Measurements from ENCODE around the gene SARDH.

The SARDH gene

DNA sequence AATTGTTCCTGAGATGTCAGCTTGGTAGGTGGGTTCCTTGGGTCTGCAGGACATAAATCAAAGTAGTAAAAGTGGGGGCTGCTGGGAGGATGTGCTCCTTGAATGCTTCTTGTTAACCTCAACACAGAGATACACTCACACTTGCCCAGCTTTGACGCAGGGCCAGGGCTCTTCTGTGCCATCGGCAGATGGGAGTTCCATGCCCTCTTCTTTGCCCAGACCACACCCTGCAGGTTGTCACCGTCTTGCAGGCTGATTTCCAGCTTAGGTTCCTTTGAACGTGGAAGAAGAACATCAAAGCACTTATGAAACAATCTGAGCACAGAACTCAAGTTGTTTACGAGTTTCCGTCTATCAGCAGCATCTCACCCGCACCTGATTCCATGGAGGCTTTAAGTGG is 91.0 kb downstream of the SARDH start:
- DNase-seq (ENCODE audit: low read depth) = no peak

DNA sequence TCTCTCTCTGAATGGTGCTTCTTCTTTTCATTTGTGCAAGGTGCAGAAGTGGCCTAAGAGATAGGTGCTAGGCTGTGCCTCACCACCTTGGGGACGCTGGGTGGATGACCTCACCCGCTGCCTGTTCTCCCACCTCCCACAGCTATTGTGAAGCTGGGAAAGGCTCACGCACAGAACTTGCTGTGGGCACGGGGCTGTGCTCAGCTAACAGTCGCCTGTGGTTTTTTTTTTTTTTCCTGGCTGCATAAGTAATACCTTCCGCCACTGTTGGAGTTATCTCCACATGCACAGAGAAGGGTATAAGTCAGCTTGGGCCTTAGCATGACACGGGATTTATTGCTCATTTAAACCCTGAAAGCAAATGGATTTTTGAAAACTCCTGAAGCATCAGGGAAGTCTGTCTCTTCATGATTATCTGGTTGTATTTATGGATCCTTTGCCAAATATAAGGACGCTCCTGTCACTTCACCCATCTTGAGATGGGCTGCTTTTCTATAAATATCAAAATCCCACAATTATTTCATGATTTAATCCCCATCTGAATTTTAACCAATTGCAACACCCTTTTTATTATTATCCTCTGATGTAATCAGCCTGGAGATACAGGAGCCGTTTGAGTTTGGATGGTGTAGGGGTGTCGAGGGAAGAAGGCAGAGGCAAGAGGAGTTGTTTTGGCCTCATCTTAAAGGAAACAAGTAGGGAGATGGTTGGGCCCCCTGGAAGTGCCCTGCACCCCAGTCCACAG is 93.0 kb downstream of the SARDH start:
- DNase-seq (ENCODE audit: low read depth) = peak; percentile 39

DNA sequence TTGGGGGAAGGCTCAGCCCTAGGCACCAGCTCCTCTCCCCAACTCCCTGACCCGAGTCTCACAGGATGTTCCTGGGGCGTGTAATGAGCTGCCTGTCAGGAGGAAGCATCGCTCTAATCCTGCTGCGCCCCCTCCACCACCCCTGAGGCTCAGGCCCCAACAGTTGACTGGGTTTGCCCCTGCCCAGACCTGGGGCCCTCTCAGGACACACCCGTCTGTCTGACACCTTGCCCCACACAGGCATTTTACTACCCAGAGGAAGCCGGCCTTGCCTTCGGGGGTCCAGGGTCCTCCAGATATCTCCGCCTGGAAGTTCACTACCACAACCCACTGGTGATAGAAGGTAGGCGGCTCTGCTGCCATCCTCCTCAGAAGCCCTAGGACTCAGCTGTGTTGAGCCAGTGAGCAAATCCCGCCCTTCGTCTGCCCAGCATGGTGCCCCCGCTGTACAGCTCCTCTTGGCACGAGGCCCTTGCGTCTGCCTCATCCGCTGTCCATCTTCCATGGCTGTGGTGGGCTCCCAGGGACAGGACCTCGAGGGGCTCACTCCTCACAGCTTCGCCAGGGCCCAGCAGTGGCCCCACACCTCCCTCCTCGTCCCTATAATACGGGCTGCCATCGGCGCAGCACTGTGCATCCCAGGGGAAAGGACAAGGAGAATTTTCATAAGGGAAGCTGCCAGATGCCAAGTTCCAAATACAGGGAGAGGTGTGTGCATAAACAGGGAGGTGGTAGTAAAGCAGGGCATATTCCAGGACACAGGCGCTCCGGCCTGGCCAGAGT is 94.0 kb downstream of the SARDH start:
- no peak for DNase-seq (ENCODE audit: low read depth)

DNA sequence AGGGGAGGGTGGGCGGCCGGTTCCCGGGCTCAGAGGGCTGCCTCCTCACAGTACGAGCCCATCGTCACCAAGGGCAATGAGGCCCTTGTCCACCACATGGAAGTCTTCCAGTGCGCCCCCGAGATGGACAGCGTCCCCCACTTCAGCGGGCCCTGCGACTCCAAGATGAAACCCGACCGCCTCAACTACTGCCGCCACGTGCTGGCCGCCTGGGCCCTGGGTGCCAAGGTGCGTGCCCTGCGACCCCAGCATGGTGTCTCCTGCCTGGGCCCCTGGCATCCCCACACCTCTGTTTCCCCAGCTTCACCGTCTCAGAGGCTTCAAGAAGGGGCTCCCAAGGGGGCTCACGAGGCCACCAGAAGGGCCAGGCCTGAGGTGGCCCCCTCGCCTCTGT is 94.8 kb downstream of the SARDH start:
- DNase-seq (ENCODE audit: low read depth) = no peak

DNA sequence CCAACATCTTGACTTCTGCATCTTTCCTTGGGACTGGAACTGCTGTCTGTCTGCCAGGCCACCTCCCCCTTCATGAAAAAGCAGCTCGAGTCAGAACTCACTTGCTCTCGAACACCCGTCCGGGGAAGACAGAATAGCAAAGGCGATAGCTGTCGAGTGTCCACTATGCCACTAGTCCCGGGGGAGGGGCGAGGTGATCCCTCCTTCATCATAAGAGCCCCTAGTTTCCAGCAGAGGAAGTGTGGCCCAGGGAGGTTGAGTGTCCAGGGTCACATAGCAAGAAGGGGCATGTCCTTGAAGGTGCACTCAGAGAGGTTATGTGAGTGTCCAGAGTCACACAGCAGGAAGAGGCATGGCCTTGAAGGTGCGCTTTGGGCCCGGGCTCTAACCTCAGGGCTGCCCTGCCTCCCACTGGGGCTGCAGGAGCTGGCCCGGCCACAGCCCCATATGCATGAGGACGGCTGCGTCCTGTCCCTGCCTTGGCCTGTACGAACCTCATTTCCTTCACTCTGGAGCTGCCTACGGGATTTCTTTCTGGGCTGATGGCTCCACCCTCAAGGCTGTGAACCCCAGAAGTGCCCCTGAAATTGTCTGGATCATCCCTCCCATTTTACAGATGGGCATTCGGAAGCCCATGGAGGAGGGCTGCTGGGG is 95.3 kb downstream of the SARDH start:
- DNase-seq (ENCODE audit: low read depth) = no peak

DNA sequence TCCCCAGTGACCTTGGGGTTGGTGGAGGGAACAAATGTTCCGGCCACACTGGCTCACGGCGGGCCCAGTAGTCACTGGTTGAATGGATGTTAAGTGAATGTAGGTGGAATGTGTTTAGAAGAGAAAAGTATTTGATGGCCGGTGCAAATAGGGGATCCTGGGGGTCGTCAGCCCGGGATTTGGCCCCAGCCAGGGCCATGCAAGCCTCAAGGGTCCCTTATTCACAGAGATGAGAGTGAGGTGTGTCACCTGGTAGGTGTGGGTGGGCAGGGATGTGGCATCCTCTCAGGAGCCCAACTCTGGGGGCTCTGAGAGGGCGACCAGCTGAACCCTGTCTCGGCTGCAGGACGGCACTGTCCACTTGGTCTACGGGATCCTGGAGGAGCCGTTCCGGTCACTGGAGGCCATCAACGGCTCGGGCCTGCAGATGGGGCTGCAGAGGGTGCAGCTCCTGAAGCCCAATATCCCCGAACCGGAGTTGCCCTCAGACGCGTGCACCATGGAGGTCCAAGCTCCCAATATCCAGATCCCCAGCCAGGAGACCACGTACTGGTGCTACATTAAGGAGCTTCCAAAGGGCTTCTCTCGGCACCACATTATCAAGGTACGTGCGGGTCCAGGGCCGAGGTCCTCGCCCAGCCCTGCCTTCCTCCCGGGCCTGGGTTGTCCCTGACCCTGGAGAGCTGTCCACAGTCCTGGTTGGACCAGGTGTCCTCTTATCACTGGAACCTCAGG is 96.1 kb downstream of the SARDH start:
- DNase-seq (ENCODE audit: low read depth) = no peak

DNA sequence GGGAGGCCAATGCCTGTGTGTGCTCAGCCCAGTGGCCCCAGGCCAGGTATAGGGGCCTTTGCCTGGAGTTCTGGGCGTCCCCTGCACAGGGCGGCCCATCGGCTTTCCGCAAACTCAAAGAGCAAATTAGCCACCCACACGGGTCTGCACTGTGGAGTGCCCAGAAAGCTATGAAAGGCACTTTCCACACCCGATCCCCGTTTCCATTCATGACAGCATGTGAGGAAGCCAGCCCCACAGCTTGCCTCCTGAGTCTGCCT is 96.8 kb downstream of the SARDH start:
- no peak for DNase-seq (ENCODE audit: low read depth)

DNA sequence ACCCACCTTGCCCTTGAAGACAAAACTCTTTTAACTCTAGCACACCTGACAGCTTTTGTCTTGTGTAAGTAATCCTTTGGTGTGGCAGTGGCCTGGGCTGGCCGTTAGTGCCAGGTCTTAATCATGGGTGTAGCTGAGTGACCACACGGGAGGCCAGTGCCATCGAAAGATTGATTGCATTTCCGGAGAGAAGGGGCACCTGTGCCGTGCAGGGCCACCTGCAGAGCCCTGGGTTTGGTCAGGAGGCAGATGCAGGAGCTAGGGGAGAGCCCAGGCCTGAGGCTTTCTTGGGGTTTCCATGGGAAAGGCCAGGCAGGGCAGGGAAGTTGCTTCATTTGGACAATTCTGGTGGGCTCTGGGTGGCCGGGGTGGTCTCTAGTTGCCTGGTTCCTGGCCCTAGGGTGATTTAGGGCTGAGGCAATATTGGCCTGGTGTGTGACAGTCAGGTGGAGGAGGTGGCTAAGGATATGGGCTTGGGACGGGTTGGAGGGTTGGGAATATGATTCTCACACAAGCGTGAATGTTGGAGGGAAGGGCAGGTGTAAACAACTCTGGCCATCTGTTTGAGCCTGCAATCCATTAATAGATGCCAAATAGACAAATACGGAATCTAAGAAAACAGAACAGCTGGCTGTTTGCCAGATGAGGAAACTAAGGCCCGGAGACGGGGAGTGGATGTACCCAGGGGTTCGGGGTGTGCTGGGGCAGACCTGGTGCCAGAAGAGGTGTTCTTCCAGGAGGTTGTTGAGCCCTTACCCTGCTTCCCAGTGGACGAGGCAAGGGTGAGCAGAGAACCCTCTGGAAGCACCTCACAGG is 97.4 kb downstream of the SARDH start:
- DNase-seq (ENCODE audit: low read depth) = no peak

DNA sequence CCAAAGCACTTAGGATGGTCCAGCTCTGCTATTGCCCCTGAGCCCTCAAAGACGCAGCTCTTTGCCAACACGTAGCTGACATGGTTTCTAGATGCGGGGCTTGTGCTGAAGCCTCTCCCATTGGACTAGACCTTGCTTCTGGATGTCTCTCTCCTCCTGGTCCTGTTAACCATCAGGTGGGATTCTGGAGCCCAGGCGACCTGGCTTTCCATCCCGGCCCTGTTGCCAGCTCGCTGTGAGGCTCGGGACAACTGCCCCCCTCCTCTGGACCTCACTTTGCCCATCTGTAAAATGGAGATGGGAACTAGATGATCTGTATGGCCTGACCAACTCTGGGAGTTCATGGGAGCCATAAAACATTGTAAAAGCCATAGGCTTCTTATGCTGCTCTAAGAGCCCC is 98.0 kb downstream of the SARDH start:
- DNase-seq (ENCODE audit: low read depth) = no peak

DNA sequence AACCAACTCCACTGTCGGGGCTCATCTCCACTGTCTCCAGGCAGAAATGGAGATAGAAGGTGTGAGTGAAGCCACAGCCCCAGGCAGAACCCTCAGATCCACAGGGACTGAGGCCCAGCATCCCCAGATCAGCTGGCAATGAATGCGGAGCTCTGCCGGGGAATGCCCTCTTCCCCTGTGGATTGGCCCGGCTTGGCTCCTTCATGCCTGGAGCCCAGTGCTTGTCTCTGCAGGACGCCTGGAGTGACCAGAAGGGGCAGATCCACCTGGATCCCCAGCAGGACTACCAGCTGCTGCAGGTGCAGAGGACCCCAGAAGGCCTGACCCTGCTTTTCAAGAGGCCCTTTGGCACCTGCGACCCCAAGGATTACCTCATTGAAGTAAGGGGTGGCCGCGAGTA is 98.5 kb downstream of the SARDH start:
- no peak for DNase-seq (ENCODE audit: low read depth)

DNA sequence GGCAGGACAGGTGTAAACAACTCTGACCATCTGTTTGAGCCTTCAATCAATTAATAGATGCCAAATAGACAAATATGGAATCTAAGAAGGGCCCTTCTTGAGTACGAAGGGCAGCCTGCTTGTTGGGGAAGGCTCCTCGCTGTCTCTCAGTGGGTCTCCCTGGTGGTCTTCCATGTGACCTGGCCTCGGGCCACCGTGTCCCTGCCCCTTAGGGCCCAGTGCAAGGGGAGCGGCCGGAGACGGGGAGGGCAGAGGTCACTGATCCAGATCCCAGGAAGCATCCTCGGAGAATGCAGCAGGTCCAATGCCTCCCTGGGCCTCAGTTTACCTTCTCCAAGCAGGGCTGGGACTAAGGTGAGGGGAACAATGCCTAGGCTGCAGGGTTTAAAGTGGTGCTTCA is 99.4 kb downstream of the SARDH start:
- DNase-seq (ENCODE audit: low read depth) = no peak

DNA sequence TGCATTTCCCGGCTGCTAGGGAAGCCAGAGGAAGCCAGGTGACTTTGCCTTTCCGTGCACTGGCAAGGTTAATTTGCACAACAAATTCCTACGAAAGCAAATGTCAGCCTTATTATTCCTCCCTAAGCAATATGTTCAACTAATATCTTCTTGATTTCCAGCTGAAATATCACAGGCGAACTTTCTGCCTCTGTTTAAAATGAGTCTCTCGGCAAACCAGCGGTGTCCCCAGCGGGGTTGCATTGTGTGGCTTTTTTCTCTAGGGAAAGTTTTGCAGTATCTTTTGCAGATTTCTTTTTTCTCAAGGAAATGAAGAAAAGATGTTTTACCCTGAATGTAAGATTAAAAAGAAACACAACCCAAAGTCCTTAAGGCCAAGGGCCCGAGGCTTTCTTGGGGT is 100.1 kb downstream of the SARDH start:
- DNase-seq (ENCODE audit: low read depth) = no peak

DNA sequence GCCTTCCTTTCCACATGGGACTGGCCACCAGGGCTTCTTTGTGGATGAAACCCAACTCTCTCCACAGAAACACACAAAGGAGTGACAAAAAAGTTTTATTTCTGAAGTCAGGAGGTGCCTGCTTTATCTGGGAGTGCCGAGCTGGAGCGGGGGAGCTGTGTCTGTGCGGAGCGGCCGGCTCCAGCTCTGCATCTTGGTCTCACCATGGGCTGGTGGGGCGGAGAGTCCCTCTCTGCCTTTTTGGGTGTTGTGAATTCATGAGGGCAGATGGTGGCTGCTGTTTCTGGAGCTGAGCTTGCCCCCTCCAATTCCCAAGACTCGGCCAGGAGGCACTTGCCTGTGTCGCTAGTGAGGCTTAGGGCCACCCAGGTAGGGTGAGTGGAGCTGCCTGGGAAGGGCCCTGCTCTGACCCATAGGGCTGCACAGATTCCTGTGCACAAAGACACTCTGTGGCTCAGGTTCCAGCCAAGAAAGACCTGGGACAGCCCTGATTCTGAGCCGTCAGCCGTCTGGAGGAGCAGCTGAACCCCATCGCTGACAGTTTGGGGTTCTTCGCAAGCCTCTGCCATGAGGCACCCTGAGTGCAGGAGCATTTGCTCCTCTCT is 100.6 kb downstream of the SARDH start:
- DNase-seq (ENCODE audit: low read depth) = no peak

DNA sequence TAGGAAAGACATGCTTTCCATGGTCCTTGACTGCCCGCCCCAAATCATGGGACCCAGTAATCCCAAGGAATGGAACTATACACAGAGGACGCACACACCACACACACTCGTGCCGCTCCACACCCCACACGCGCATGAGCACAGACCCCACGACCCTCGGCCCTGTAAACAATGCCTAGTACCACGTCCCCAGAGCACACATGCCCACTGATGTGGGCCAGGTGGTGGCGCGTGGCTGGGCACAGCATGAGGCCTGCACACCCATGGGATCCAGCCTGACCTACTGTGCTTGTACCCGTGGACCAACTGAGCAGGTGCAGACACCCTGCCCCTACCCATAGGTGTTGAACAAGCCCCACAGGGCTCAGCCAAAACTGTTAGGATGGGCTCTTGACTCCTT is 101.2 kb downstream of the SARDH start:
- no peak for DNase-seq (ENCODE audit: low read depth)

DNA sequence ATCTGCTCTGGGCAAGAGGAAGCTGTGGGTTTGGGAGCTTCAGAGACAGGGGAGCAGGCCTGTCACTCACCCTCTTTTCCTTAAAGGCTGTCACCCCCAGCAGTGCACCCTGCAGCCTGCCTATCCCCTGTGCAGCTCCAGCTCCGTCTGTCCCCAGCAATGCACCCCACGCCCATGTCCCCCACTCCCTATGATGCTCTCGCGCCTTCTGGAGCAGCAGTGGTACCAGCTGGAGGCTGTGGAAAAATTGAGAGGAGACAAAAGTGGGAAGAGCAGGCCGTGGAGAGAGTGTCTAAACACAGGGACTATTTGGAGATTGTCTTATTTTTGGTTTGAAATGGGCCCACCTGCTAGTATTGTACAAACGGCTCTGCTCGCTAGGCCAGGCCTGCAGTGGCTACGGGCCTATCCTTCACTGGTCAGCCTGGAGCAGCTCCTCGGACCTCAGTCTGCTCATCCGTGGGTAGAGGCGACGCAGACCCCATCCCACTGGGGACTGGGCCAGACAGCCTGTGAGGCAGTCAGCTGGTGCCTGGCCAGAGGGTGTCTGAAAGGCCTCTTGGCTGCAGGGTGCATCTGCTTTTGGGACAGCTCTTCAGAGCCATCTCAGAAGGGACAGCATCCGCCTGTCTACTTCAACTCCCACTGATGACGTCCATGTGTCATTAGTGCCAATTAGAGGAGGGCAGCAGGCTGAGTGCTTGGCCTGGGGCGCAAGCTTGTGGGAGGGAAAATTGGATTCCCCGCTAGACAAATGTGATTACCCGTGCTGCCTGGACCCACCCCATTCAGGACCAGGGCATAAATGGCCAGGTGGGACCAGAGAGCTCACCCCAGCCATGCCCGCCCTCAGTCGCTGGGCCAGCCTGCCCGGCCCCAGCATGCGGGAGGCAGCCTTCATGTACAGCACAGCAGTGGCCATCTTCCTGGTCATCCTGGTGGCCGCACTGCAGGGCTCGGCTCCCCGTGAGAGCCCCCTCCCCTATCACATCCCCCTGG is 102.3 kb downstream of the SARDH start, which contains the start of gene DBH:
TSS of gene DBH (plus strand) at position 831 of the 999 bp plus-strand sequence. CDS start at position 840, 9 bp downstream.
- no peak for DNase-seq (ENCODE audit: low read depth)

DNA sequence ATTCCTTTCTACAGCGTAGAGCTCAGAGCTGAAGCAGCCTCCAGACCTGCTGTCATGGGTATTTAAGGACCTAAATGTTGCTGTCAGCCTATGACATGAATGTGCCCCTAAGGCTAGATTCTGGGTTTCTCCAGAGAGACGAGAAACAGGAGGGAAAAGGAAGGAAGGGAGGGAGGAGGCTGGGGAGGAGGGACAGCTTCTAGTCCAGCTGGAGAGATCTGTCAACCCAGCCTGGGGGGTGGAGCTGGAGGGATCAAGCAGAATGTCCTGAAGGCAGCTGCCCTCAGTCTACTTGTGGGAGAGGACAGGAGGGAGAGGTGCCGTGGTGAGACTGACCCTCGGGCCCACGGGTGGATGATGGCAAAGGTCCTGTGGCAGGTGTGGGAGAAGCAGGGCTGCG is 103.1 kb downstream of the SARDH start:
- no peak for DNase-seq (ENCODE audit: low read depth)

DNA sequence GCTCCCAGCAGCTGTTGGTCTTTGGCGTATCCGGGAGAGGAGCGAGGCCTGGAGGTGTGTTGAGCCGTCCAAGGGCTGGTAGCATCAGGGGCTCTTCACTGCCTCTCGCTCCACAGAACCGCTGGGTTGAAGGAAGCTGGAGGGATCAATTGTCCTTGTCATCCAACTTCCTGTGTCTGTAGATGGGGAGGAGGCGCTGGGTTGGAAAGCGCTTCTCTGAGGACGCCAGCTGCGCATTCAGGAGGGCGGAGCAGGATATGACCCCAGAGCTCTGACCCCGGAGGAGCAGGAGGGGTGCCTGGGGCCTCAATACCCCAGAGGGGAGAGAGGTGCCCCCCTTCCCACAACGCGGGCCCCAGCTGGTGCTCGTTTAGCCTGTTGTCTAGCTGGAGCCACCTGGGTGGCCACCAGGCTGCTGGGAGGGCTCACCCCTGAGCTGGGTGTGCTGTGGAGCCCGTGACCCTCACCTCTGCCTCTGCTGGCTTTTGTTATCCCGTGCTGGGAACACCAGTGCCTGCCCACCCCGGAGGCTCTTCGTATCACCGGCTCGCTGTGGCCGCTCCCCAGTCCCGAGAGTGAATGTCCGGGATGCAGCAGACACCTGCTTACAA is 104.0 kb downstream of the SARDH start:
- DNase-seq (ENCODE audit: low read depth) = no peak

DNA sequence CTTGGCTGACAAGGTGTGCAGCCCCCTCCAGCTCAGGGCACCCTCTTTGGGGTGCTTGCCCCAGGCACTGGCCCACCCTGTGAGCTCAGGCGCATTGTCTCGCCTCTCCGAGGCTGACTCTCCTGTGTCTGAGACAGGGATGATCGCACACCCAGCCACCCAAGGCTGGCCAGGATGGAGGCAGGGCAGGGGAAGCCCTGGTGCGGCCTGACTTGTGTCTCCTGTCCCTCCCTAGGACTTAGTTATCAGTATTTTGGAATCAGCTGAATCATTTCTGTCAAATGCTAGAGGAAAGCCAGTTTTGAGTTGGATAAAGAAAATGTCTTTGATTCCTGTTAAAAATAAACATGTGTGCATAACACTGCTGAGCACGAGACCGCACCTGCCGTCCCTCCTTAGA is 104.5 kb downstream of the SARDH start:
- DNase-seq (ENCODE audit: low read depth) = no peak

DNA sequence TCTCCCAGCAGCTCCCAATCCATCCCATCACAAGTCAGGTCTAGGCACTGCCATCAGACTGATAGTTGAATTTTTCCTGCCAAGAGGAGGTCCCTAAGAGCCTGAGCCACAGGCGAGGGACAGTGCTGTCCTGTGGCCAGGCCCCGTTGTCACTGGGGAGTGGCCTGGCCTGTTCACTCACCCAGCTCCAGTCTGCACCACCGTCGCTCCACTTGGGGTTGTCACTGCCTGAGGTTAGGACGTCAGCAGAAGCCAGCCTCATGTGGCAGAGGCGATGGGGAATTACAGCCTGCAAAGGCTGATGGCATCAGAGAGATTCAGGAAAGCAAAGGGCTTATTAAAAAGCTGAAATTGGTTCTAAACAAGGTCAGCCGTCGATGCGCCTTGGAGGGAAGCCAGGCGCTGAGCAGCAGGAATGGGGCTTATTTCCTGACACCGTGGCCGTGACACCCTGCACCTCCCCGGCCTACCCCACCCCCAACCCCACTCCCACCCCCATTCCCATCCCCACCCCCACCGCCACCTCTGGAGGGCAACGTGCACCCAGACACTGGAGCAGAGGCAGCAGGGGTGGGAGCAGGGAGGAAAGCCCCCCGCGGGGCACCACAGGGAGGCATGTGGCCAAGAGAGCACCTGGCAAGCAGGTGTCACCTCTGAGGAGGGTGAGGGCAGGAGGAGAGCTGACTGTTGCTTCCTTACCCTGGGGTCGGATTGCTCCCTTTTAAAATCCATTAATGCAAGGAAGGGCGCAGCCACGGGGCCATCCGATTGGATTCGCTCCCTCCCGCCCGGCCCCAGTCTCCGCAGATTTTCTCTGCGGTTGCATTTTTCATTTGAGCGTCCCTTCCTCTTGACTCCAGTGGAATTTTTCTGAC is 105.1 kb downstream of the SARDH start:
- no peak for DNase-seq (ENCODE audit: low read depth)

All from amniotic epithelial cell (primary cell).